Stimulated activated CD8-positive, alpha-beta memory T cell treated with anti-CD3 and anti-CD28 coated beads, Interleukin-7, amount 100 ng/mL, for 4 hours (primary cell): ENCODE results near the gene ZSWIM6.

ENCODE experiments used
- DNase-seq, 2 donors: peaks; one replicate each; pipeline ENCODE4 v3.0.0-alpha.2; 2020; ENCODE audit warnings: low read depth in 2 of 2

Gene ZSWIM6

GRCh38 chr5:61332851-61333320 is 828 bp downstream of the ZSWIM6 start:
- peak in 1 of 2 donors; percentile 40 for DNase-seq

- DNase-seq = peak in 1 of 2 donors; percentile 22
Measured at GRCh38 chr5:61333321-61333953, 1.4 kb downstream of the ZSWIM6 start.

GRCh38 chr5:61333954-61334867 is 2.2 kb downstream of the ZSWIM6 start:
- no peak for DNase-seq

- no peak for DNase-seq
Measured at GRCh38 chr5:61334868-61335615, 3.0 kb downstream of the ZSWIM6 start.

GRCh38 chr5:61339764-61340163 is 7.7 kb downstream of the ZSWIM6 start:
- no peak for DNase-seq

GRCh38 chr5:61340775-61341361 is 8.8 kb downstream of the ZSWIM6 start:
- no peak for DNase-seq

- no peak for DNase-seq
Measured at GRCh38 chr5:61342071-61342501, 10.0 kb downstream of the ZSWIM6 start.

GRCh38 chr5:61344187-61344944 is 12.3 kb downstream of the ZSWIM6 start:
- no peak for DNase-seq

GRCh38 chr5:61346511-61346910 is 14.5 kb downstream of the ZSWIM6 start:
- DNase-seq = no peak

GRCh38 chr5:61347080-61347479 is 15.0 kb downstream of the ZSWIM6 start:
- no peak for DNase-seq

GRCh38 chr5:61348447-61348846 is 16.4 kb downstream of the ZSWIM6 start:
- DNase-seq = no peak

GRCh38 chr5:61349935-61350334 is 17.9 kb downstream of the ZSWIM6 start:
- no peak for DNase-seq

- no peak for DNase-seq
Measured at GRCh38 chr5:61350535-61350934, 18.5 kb downstream of the ZSWIM6 start.

- DNase-seq = no peak
Measured at GRCh38 chr5:61351733-61352132, 19.7 kb downstream of the ZSWIM6 start.

GRCh38 chr5:61352180-61352579 is 20.1 kb downstream of the ZSWIM6 start:
- no peak for DNase-seq

GRCh38 chr5:61352612-61353156 is 20.6 kb downstream of the ZSWIM6 start:
- no peak for DNase-seq

GRCh38 chr5:61353293-61353692 is 21.2 kb downstream of the ZSWIM6 start:
- DNase-seq = no peak

- DNase-seq = no peak
Measured at GRCh38 chr5:61354199-61354598, 22.1 kb downstream of the ZSWIM6 start.

GRCh38 chr5:61357745-61358144 is 25.7 kb downstream of the ZSWIM6 start:
- DNase-seq = no peak

- DNase-seq = no peak
Measured at GRCh38 chr5:61362796-61363368, 30.8 kb downstream of the ZSWIM6 start.
